ENCODE measurements around the gene PAX5.

The PAX5 gene

DNA sequence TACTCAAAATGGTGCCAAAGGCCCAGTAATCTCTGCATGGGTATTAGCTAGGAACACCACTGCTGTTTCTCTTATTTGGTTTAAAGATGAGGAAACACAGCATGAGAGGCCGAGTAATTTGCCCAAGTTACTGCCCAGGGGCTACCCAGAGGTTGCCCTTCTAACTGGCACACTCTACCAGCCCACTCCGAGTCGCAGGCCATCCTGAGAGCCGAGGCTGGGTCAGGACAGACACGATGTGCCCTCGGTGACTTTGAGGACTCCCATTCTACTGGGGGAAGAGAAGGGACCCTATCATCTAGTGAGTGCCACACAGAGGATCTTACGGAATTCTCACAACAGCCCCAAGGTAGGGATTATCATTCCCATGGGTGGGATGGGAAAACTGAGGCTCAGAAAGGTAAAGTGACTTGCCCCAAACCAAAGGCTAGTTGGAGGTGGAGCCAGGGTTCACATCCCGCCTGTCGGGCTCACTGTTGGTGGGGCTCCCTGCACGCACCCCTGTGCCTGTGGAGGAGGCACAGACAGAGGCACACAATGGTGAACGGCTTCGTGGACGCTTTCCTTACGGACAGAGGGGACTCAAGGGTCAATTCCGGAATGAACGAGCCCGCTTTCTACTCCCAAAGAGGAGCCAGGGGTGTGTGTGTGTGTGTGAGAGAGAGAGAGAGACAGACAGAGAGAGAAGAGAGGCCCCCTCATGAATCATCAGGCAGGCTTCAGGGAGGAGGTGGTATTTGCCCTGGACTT, 236.4 kb downstream of the PAX5 start:
- TF ChIP-seq, protein P1, sequence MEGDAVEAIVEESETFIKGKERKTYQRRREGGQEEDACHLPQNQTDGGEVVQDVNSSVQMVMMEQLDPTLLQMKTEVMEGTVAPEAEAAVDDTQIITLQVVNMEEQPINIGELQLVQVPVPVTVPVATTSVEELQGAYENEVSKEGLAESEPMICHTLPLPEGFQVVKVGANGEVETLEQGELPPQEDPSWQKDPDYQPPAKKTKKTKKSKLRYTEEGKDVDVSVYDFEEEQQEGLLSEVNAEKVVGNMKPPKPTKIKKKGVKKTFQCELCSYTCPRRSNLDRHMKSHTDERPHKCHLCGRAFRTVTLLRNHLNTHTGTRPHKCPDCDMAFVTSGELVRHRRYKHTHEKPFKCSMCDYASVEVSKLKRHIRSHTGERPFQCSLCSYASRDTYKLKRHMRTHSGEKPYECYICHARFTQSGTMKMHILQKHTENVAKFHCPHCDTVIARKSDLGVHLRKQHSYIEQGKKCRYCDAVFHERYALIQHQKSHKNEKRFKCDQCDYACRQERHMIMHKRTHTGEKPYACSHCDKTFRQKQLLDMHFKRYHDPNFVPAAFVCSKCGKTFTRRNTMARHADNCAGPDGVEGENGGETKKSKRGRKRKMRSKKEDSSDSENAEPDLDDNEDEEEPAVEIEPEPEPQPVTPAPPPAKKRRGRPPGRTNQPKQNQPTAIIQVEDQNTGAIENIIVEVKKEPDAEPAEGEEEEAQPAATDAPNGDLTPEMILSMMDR (IDR thresholded peaks at IDR 0.05): no peak
- TF ChIP-seq ZFX (IDR thresholded peaks at IDR 0.05; ENCODE audit: borderline replicate concordance): no peak
- H3K27ac ChIP-seq: no peak overlapping the region

DNA sequence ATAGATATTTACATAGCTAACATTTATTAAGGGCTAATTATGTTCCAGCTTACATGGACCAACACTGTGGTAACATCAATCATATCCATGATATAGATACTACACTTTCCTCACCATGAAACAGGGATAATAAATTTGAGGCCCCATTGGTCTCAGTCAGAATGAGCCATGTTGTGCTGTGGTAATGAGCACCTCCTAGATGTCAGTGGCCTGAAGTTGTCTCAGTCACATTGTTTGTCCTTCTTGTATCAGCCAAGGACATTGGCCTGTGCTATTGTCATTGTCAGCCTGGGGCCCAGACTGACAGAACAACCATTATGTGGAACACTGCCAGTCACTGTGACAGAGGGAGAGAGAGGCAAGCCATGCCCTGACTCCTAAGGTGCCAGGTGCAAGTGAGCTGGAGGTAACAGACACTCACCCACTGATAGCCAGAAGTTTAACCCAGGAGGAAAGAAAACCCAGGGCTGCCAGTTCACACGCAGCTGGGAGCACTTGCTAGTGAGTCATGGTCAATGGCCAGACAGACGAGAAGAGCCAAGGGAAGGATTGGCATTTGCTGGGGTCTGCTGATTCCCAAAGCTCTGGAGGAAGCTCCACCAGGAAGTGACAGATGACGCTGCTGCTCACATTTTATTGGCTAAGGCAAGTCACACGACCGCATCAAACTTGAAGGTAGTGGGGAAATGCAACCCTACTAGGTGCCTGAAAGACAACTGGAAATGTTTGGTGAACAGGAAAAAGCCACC, 237.2 kb downstream of the PAX5 start:
- TF ChIP-seq ZFX (IDR thresholded peaks at IDR 0.05; ENCODE audit: borderline replicate concordance): no peak
- TF ChIP-seq, protein P1 (IDR thresholded peaks at IDR 0.05): no peak
- no peak overlapping the region for H3K27ac ChIP-seq

DNA sequence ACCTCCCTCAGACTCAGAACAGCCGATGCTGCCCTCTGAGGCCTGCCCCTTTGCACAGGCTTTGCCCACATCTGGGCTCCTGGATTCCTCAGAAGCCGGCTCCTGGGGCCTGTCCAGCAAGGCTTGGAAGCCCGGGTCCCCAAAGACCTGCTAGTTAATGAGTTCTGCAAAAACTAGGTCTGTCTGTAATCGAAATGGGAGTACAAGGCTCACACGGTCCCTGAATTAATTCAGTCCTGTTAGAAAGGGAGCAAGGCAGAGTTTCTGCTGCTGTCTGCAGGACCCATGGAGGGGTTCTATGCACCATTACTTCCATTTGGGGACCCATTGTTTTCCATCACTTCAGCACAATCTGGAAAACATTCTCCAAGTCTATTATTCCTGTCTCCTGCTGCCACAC, 239.6 kb downstream of the PAX5 start:
- no peak for TF ChIP-seq ZFX (IDR thresholded peaks at IDR 0.05; ENCODE audit: borderline replicate concordance)
- TF ChIP-seq, protein P1 (IDR thresholded peaks at IDR 0.05): no peak
- no peak overlapping the region for H3K27ac ChIP-seq

DNA sequence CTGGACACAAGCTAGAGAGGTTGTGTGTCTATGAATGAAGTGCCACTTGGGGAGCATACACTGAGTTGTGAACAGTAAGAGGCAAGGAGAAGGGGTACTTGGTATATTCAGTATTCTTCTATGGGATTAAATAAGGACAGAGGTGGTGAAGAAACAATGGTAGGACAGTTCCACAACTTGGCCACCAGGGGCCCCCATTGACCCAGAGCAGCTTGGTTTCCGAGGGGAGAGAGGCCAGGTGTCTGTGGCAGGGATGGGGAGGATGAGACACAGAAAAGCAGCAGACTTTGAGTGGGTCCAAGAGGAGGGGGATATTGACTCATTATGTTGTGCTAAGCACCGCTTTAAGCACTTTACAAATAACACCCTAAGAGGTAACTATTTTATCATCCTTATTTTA, 240.8 kb downstream of the PAX5 start:
- H3K27ac ChIP-seq: no peak overlapping the region
- TF ChIP-seq, protein P1 (IDR thresholded peaks at IDR 0.05): peak; percentile 52
- TF ChIP-seq ZFX (IDR thresholded peaks at IDR 0.05; ENCODE audit: borderline replicate concordance): no peak

DNA sequence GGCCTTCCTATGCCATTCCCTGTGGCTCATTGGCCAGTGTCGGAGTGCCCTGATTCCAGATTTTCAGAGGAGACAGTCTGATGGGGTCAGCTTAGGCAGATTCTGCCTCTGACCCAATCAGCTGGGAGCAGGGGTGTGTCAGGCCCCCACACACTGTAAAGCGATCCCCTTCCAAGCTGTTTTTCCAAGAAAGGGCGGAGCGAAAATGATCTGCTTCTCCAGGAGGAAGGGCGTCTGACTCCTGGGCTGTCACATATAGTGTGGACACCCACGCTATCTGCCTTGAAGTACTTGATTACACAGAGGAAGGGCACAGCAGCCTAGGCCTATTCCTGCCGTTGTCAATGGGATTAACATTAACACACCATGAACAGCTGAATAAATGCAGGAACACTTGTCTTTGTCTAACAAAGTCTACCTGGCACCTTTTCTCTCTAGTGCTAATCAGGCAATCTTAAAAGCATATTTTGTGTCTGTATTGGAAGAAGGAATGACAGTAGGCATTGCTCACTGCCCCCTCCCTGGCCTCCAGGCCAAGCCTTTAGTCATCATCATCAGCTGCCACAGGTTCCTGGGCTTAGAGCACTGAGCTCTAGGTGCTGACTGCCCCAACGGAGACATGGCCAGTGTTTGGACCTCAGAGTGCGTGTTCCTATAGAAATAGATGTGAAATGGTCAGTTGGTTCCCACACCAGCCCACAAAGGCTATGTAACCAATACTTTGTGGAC, 242.7 kb downstream of the PAX5 start:
- TF ChIP-seq, protein P1 (IDR thresholded peaks at IDR 0.05): no peak
- TF ChIP-seq ZFX (IDR thresholded peaks at IDR 0.05; ENCODE audit: borderline replicate concordance): no peak
- no peak overlapping the region for H3K27ac ChIP-seq

DNA sequence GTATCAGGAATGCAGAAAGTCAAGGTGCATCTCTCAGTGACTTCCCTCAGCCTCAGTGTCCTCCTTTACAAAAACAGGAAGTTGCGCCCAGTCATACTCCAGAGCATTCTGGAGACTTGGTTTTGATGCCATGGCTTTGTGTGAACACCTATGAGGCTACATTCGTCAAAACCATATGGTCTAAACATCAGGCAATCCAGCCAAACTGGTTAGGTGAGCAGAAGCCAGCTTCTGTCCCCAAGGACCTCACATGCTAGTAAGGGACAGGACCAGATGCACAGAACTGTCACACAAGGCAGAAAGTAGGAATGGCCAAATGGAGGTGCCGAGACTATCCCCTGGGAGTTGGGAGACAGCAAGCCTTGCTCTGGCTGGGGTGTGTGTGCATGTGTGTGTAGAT, 244.2 kb downstream of the PAX5 start:
- no peak overlapping the region for H3K27ac ChIP-seq
- TF ChIP-seq, protein P1 (IDR thresholded peaks at IDR 0.05): no peak
- no peak for TF ChIP-seq ZFX (IDR thresholded peaks at IDR 0.05; ENCODE audit: borderline replicate concordance)
